ENCODE data around the gene UNC5B.
"Not testable (repeated sequence)": the region's sequence is repeated elsewhere in the genome, so short reads cannot be mapped to it uniquely, and the experiment has no call there.

The UNC5B gene

GRCh38 chr10:71216751-71217265 is 4.4 kb downstream of the UNC5B start:
- Histone ChIP-seq H3K36me3 (no peaks in the 10 kb centered on the region), H3K27ac (peak overlapping the region; percentile 63 to 69), H3K4me1 (peaks cover 0 to 44% (median 30%) of the 10 kb centered on the region in 4 donors), H3K9me3 (no peaks in the 10 kb centered on the region), H3K4me3 (peak overlapping the region; percentile 54 to 55), H3K27me3 (no peaks in the 10 kb centered on the region)
- peak in 1 of 2 donors; percentile 61 for DNase-seq
- TF ChIP-seq CTCF (IDR thresholded peaks at IDR 0.05) = no peak
- intact Hi-C loops (cut with DNase I; ENCODE audit: low total_unique reads) = no loop called here

- peak overlapping the region; percentile 54 to 55 for H3K4me3 ChIP-seq
- peaks cover 0 to 38% (median 26%) of the 10 kb centered on the region in 4 donors for H3K4me1 ChIP-seq
- peak in 1 of 2 donors; percentile 69 for DNase-seq
- H3K9me3 ChIP-seq = no peaks in the 10 kb centered on the region
- intact Hi-C loops (cut with DNase I; ENCODE audit: low total_unique reads) = no loop called here
- no peaks in the 10 kb centered on the region for H3K36me3 ChIP-seq
- H3K27ac ChIP-seq = peak overlapping the region; percentile 63 to 69
- no peaks in the 10 kb centered on the region for H3K27me3 ChIP-seq
- no peak for TF ChIP-seq CTCF (IDR thresholded peaks at IDR 0.05)
These were observed 5.1 kb downstream of the UNC5B start for GRCh38 chr10:71217266-71218045.

- Histone ChIP-seq H3K9me3 (no peaks in the 10 kb centered on the region), H3K4me1 (peaks cover 0 to 33% (median 24%) of the 10 kb centered on the region in 4 donors), H3K36me3 (no peaks in the 10 kb centered on the region), H3K27ac (peak overlapping the region; percentile 63 to 69), H3K27me3 (no peaks in the 10 kb centered on the region), H3K4me3 (peak overlapping the region; percentile 54 to 55)
- intact Hi-C loops (cut with DNase I; ENCODE audit: low total_unique reads) = no loop called here
- no peak for TF ChIP-seq CTCF (IDR thresholded peaks at IDR 0.05)
- peak in 1 of 2 donors; percentile 59 for DNase-seq
These were observed 5.8 kb downstream of the UNC5B start for GRCh38 chr10:71218046-71218650.

GRCh38 chr10:71218651-71219050 is 6.3 kb downstream of the UNC5B start:
- H3K4me1 ChIP-seq = peaks cover 0 to 31% (median 22%) of the 10 kb centered on the region in 4 donors
- H3K27ac ChIP-seq = peak overlapping the region in 1 of 2 donors; percentile 20
- no peak for TF ChIP-seq CTCF (IDR thresholded peaks at IDR 0.05)
- DNase-seq = no peak
- intact Hi-C loops (cut with DNase I; ENCODE audit: low total_unique reads) = no loop called here
- no peaks in the 10 kb centered on the region for H3K9me3 ChIP-seq
- no peaks in the 10 kb centered on the region for H3K27me3 ChIP-seq
- no peak overlapping the region for H3K4me3 ChIP-seq
- no peaks in the 10 kb centered on the region for H3K36me3 ChIP-seq

GRCh38 chr10:71219236-71219917 is 7.0 kb downstream of the UNC5B start:
- DNase-seq = peak in 1 of 2 donors; percentile 3
- H3K27ac ChIP-seq; H3K27me3 ChIP-seq; intact Hi-C loops (cut with DNase I; ENCODE audit: low total_unique reads); H3K36me3 ChIP-seq; H3K9me3 ChIP-seq; H3K4me3 ChIP-seq: not testable (repeated sequence)
- peaks cover 0 to 24% (median 18%) of the 10 kb centered on the region in 4 donors for H3K4me1 ChIP-seq

Data from tibial artery (tissue), 4 donors.